ENCODE data around the gene LIN54. TPM values are rescaled to one million over a fixed set of nuclear protein-coding genes. Genes with fewer than 3 reads are reported as not detected.

Gene LIN54
- total RNA-seq, 3 donors from 2014 or later = 9.8 to 14.0 (median 11.7) TPM

- H3K27ac ChIP-seq = no peak overlapping the region
- intact Hi-C loops (cut with DNase I; ENCODE audit: low total_unique reads) = no loop called here
Measured at GRCh38 chr4:82905205-82905604, 105.4 kb downstream of the LIN54 start.

GRCh38 chr4:82903737-82904136 lies 106.9 kb downstream of the LIN54 start:
- no peaks in the 10 kb centered on the region for H3K4me1 ChIP-seq
- TF ChIP-seq CTCF (IDR thresholded peaks at IDR 0.05) (no peak), POLR2AphosphoS5 (IDR thresholded peaks at IDR 0.05) (no peak), POLR2A (IDR thresholded peaks at IDR 0.05) (no peak)
- no peak overlapping the region for H3K4me3 ChIP-seq
- H3K36me3 ChIP-seq = no peaks in the 10 kb centered on the region
- H3K27me3 ChIP-seq = no peaks in the 10 kb centered on the region
- H3K27ac ChIP-seq = no peak overlapping the region
- intact Hi-C loops (cut with DNase I; ENCODE audit: low total_unique reads) = no loop called here
- H3K9me3 ChIP-seq = no peaks in the 10 kb centered on the region
- no peak for DNase-seq (ENCODE audit: low spot score in 2 of 2)

More at GRCh38 chr4:82905205-82905604, 105.4 kb downstream of the LIN54 start:
- Histone ChIP-seq H3K9me3 (no peaks in the 10 kb centered on the region), H3K27me3 (no peaks in the 10 kb centered on the region), H3K4me1 (no peaks in the 10 kb centered on the region), H3K4me3 (no peak overlapping the region), H3K36me3 (no peaks in the 10 kb centered on the region)
- DNase-seq (ENCODE audit: low spot score in 2 of 2) = no peak
- TF ChIP-seq CTCF (IDR thresholded peaks at IDR 0.05) = no peak
- TF ChIP-seq POLR2AphosphoS5 (IDR thresholded peaks at IDR 0.05) = no peak
- TF ChIP-seq POLR2A (IDR thresholded peaks at IDR 0.05) = no peak

- Histone ChIP-seq H3K27ac (peak overlapping the region; percentile 95 to 96), H3K4me1 (peaks cover 4 to 11% of the 10 kb centered on the region in 2 donors), H3K9me3 (no peaks in the 10 kb centered on the region), H3K4me3 (peak overlapping the region; percentile 72 to 82 (median 76)), H3K36me3 (no peaks in the 10 kb centered on the region), H3K27me3 (no peaks in the 10 kb centered on the region)
- no peak for TF ChIP-seq POLR2A (IDR thresholded peaks at IDR 0.05)
- no peak for DNase-seq (ENCODE audit: low spot score in 2 of 2)
- intact Hi-C loops (cut with DNase I; ENCODE audit: low total_unique reads) = no loop called here
Measured at GRCh38 chr4:82901183-82901718, 109.4 kb downstream of the LIN54 start.

GRCh38 chr4:82900411-82901182 lies 110.0 kb downstream of the LIN54 start, which contains the start of gene THAP9:
TSS of gene THAP9 (plus strand) at chr4:82900735. CDS start at chr4:82900803, 68 bp downstream.
- Histone ChIP-seq H3K27me3 (no peaks in the 10 kb centered on the region), H3K27ac (peak within 1 kb of the TSS; percentile 95 to 96), H3K4me1 (peaks cover 4 to 11% of the 10 kb centered on the region in 2 donors), H3K9me3 (no peaks in the 10 kb centered on the region), H3K4me3 (peak within 1 kb of the TSS; percentile 72 to 82 (median 76)), H3K36me3 (no peaks in the 10 kb centered on the region)
- peak; percentile 98 to 99 for DNase-seq (ENCODE audit: low spot score in 2 of 2)
- intact Hi-C loops (cut with DNase I; ENCODE audit: low total_unique reads) = no loop called here
- peak; percentile 69 for TF ChIP-seq POLR2A (IDR thresholded peaks at IDR 0.05)
- TF ChIP-seq POLR2AphosphoS5 (IDR thresholded peaks at IDR 0.05) = peak; percentile 88 to 91 (median 90)
- no peak for TF ChIP-seq CTCF (IDR thresholded peaks at IDR 0.05)

- H3K4me1 ChIP-seq = peaks cover 4 to 11% of the 10 kb centered on the region in 2 donors
- no peak for DNase-seq (ENCODE audit: low spot score in 2 of 2)
- H3K27ac ChIP-seq = peak overlapping the region; percentile 95 to 96
- peak overlapping the region; percentile 72 to 82 (median 76) for H3K4me3 ChIP-seq
- intact Hi-C loops (cut with DNase I; ENCODE audit: low total_unique reads) = no loop called here
- H3K36me3 ChIP-seq = no peaks in the 10 kb centered on the region
- H3K27me3 ChIP-seq = no peaks in the 10 kb centered on the region
- no peak for TF ChIP-seq POLR2A (IDR thresholded peaks at IDR 0.05)
- no peak for TF ChIP-seq POLR2AphosphoS5 (IDR thresholded peaks at IDR 0.05)
- TF ChIP-seq CTCF (IDR thresholded peaks at IDR 0.05) = no peak
- no peaks in the 10 kb centered on the region for H3K9me3 ChIP-seq
Measured at GRCh38 chr4:82900066-82900410, 110.6 kb downstream of the LIN54 start.
